Epithelial cell of esophagus (primary cell): Measurements from ENCODE around the gene AGPAT1.

Experiments
- DNase-seq: peaks from one replicate; pipeline ENCODE4 v3.0.0; 2010; ENCODE audit warnings: low read depth
- H3K4me3 ChIP-seq: 2 replicates; pipeline ENCODE4 v1.5.1; 2011; ENCODE audit warnings: mild to moderate bottlenecking, low read length, control low read depth
- TF ChIP-seq, protein P1 (sequence below): IDR thresholded peaks from 2 replicates; pipeline ENCODE4 v1.5.1; 2011; ENCODE audit warnings: low read depth, mild to moderate bottlenecking, low read length, control low read depth, inconsistent platforms; ENCODE audit not compliant: insufficient read depth; ENCODE audit errors: missing control alignments

AGPAT1 gene

DNA sequence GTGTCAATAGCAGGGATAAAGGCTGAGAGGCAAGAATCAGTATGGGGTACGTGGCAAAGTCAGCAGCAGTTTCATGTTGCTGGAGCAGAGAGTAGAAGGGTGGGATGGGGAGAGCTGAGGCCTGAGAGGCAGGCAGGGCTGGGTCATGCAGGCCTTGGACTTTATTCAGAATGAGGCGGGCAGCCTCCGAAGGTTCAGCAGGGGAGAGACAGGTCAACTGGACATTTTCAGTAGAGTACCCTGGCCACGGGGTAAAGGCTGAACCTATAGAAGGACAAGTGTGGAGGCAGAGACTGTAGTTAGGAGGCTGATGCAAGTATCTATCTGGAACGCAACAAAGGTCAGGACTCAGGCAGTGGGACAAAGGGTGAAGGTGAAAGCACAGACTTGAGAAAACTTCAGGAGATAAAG is 34.3 kb upstream of the AGPAT1 start:
- TF ChIP-seq, protein P1, sequence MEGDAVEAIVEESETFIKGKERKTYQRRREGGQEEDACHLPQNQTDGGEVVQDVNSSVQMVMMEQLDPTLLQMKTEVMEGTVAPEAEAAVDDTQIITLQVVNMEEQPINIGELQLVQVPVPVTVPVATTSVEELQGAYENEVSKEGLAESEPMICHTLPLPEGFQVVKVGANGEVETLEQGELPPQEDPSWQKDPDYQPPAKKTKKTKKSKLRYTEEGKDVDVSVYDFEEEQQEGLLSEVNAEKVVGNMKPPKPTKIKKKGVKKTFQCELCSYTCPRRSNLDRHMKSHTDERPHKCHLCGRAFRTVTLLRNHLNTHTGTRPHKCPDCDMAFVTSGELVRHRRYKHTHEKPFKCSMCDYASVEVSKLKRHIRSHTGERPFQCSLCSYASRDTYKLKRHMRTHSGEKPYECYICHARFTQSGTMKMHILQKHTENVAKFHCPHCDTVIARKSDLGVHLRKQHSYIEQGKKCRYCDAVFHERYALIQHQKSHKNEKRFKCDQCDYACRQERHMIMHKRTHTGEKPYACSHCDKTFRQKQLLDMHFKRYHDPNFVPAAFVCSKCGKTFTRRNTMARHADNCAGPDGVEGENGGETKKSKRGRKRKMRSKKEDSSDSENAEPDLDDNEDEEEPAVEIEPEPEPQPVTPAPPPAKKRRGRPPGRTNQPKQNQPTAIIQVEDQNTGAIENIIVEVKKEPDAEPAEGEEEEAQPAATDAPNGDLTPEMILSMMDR, result no peak
- no peak overlapping the region for H3K4me3 ChIP-seq
- DNase-seq, result no peak

DNA sequence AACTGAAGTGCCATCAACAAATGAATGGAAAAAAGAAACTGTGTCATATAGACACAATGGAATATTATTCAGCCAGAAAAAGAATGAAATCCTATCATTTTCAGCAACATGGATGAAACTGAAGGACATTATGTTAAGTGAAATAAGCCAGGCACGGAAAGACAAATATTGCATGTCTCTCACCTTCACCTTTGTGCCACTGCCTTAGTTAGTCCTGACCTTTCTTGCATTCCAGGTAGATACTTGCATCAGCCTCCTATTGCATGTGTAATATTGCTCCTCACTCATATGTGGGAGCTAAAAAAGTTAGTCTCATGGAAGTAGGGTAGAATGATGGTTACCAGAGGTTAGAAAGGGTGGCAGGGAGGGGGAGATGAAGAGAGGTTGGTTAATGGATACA is 33.1 kb upstream of the AGPAT1 start:
- H3K4me3 ChIP-seq, result no peak overlapping the region
- DNase-seq, result no peak
- TF ChIP-seq, protein P1, result no peak

GRCh38 chr6:32204268-32204715 is 28.4 kb upstream of the AGPAT1 start:
- TF ChIP-seq, protein P1, result no peak
- DNase-seq, result no peak
- no peak overlapping the region for H3K4me3 ChIP-seq

GRCh38 chr6:32203426-32204267 is 27.8 kb upstream of the AGPAT1 start:
- TF ChIP-seq, protein P1, result no peak
- no peak for DNase-seq
- no peak overlapping the region for H3K4me3 ChIP-seq

- H3K4me3 ChIP-seq, result no peak overlapping the region
- no peak for DNase-seq
- TF ChIP-seq, protein P1, result no peak
Measured at GRCh38 chr6:32202186-32202585, 26.3 kb upstream of the AGPAT1 start.

GRCh38 chr6:32200711-32201475 is 25.0 kb upstream of the AGPAT1 start:
- no peak overlapping the region for H3K4me3 ChIP-seq
- TF ChIP-seq, protein P1, result no peak

DNA sequence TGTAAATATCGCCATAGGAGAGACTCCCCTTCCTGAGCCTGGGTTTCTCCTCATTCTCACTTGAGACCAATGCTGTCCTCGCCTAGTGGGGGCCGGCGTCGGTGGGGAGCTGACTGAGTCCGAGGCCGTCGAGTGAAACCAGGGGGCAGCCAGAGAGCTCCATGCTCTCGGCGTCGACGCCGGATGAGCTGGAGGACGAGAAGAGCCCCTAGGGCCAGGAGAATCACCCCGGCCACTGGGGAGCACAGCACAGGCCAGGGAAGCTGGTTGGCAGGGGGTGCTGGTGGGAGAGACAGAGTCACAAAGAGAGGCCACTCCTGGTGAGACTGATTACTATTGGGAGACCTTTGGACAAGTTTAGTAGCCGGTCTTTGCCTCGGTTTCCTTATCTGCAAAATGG is 23.0 kb upstream of the AGPAT1 start:
- no peak for DNase-seq
- TF ChIP-seq, protein P1, result no peak
- H3K4me3 ChIP-seq, result no peak overlapping the region

More at GRCh38 chr6:32200711-32201475, 25.0 kb upstream of the AGPAT1 start:
- DNase-seq, result no peak
